PC-3 (cell line): ENCODE results near the gene DKKL1.

Source experiments
- EZH2 ChIP-seq: fragments of 300-600 bp; sonication (generic); IDR thresholded peaks from one replicate; pipeline ENCODE4 v1.6.1; 2017; ENCODE audit warnings: antibody characterized with exemption, mild to moderate bottlenecking, low read length; ENCODE audit not compliant: unreplicated experiment
- EZH2phosphoT487 ChIP-seq: fragments of 300-600 bp; sonication (generic); IDR thresholded peaks from 2 replicates; pipeline ENCODE4 v1.6.1; 2018; ENCODE audit warnings: mild to moderate bottlenecking, antibody characterized with exemption, low read length, borderline replicate concordance
- TF ChIP-seq, protein P1 (sequence below): fragments of 300-600 bp; sonication (generic); conservative IDR thresholded peaks from 2 replicates; pipeline ENCODE4 v1.5.1; 2017; ENCODE audit warnings: antibody characterized with exemption, low read depth, mild to moderate bottlenecking, low read length

DNA sequence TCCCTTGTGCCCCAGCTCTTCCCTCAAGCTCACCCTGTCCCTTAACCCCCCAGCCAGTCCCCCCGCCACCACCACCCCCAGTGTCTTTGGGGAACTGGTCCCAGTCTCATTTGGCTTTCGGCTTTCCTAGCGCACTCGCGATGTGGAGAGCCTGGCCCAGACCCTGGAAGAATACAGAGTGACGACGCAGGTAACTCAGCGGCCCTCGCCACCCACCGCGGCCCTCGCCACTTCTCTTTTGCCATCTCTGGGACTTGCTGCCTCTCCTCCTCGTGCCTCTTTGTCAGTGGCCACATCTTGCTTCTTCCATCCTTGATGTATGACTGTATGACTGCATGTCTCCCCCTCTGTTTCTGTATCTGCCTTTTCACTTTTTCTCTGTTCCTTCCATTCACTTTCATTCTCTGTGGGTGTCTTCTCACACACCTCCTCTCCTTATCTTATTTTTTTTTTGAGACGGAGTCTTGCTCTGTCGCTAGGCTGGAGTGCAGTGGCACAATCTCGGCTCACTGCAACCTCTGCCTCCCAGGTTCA, 43.9 kb downstream of the DKKL1 start:
- TF ChIP-seq EZH2phosphoT487 (no peak), EZH2 (no peak)
- TF ChIP-seq, protein P1, sequence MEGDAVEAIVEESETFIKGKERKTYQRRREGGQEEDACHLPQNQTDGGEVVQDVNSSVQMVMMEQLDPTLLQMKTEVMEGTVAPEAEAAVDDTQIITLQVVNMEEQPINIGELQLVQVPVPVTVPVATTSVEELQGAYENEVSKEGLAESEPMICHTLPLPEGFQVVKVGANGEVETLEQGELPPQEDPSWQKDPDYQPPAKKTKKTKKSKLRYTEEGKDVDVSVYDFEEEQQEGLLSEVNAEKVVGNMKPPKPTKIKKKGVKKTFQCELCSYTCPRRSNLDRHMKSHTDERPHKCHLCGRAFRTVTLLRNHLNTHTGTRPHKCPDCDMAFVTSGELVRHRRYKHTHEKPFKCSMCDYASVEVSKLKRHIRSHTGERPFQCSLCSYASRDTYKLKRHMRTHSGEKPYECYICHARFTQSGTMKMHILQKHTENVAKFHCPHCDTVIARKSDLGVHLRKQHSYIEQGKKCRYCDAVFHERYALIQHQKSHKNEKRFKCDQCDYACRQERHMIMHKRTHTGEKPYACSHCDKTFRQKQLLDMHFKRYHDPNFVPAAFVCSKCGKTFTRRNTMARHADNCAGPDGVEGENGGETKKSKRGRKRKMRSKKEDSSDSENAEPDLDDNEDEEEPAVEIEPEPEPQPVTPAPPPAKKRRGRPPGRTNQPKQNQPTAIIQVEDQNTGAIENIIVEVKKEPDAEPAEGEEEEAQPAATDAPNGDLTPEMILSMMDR: no peak
